ENCODE results near the gene MEIS1. TPM values are rescaled to one million over a fixed set of nuclear protein-coding genes. Genes with fewer than 3 reads are reported as not detected.

The MEIS1 gene
- total and polyA plus RNA-seq, 2 donors (not counting 1 experiment from before 2014, with no cell fraction given): 0.03 TPM; not detected in 1

DNA sequence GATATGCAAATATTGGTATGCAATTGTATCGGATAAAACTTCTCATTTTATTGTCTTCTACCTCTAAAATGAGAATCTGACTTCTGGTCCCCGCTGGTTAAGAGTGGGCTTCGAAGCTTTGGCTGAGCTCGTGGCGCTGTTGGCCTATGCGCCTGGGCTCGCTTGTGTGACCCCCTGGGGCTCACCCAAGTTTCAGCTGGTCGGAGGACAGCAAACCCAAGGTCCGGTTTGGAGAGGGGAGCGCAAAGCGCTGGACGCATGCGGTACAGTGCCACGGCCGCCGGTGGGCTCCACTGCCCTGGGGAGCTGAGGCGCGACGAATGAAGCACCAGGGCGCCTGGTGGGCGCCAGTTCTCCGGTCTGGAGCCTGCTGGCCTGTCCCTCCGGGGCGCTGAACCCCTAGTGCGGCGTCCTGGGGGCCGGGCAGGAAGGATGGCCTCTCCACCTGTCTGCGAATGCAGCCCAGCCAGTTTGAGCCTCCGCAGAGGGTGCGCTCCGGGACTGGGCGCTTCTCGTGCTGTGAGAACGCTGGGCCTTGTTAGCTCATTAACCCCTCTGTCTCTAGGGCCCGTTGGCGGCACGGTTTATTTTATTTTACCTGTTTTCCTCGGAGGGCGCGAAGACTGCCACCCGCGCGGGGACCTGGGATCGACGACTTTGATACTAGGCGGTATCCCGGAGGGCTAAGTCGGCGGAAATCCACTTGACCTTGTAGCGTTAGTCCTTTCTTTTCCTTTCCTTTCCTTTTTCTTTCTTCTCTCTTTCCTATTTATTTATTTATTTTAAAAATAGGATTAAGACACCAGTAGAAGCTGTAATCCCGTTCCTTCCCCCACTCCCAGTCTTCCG is 10.4 kb downstream of the MEIS1 start:
- H3K9me3 Mint-ChIP-seq (ENCODE audit: insufficient read depth): no peaks in the 10 kb centered on the region
- H3K27me3 ChIP-seq (replicated peaks in 1 of 4; ENCODE audit: control extremely low read depth in 1 of 4, control insufficient read depth in 3 of 4, insufficient read depth in 4 of 4, low read length in 3 of 4): peaks cover 0 to 55% (median 33%) of the 10 kb centered on the region in 4 experiments
- no peak overlapping the region for H3K27ac ChIP-seq (ENCODE audit: low read length in 2 of 2)
- TF ChIP-seq EZH2 (IDR thresholded peaks at IDR 0.05; ENCODE audit: borderline replicate concordance, insufficient read depth, low read depth, low read length, poor library complexity, severe bottlenecking): no peak
- TF ChIP-seq CTCF (IDR thresholded peaks at IDR 0.05): no peak
- H3K4me3 ChIP-seq (ENCODE audit: control extremely low read depth in 1 of 5, extremely low read depth in 1 of 5, insufficient read depth in 1 of 5, low read depth in 2 of 5, low read length in 4 of 5): no peak overlapping the region
- POLR2A ChIA-PET: no interaction called here
- WGBS (ENCODE audit: insufficient coverage): 22% methylated on average over 45 of the region's 52 CpGs
- H3K9ac ChIP-seq (ENCODE audit: low read length): no peak overlapping the region
- H3K4me1 ChIP-seq (ENCODE audit: control insufficient read depth in 2 of 2, insufficient read depth in 2 of 2, low read length in 2 of 2): peaks cover 5 to 17% of the 10 kb centered on the region in 2 donors
- H3K9me3 ChIP-seq (ENCODE audit: control extremely low read depth in 1 of 3, control insufficient read depth in 2 of 3, insufficient read depth in 1 of 3, low read length in 2 of 3): peaks cover 0 to 18% (median 0%) of the 10 kb centered on the region in 3 donors
- no peaks in the 10 kb centered on the region for H4K20me1 ChIP-seq (ENCODE audit: control insufficient read depth, insufficient read depth, low read length, poor library complexity, severe bottlenecking)
- no peak for DNase-seq
- peaks cover 60% of the 10 kb centered on the region for H3K27me3 Mint-ChIP-seq
- intact Hi-C loops (cut with micrococcal nuclease): no loop called here
- no peak overlapping the region for H2AFZ ChIP-seq (ENCODE audit: insufficient read depth, low read depth, low read length, poor library complexity, severe bottlenecking)
- peaks cover 3% of the 10 kb centered on the region for H3K4me1 Mint-ChIP-seq
- H3K79me2 ChIP-seq (ENCODE audit: control insufficient read depth, insufficient read depth, low read length): no peaks in the 10 kb centered on the region
- ATAC-seq (ENCODE audit: low read depth): no peak
- H3K4me3 Mint-ChIP-seq: no peak overlapping the region
- peak overlapping the region; percentile 12 for H3K4me2 ChIP-seq (replicated peaks; ENCODE audit: low read depth, low read length, poor library complexity, severe bottlenecking)
- no peaks in the 10 kb centered on the region for H3K36me3 ChIP-seq (replicated peaks in 1 of 2; ENCODE audit: control extremely low read depth in 1 of 2, control insufficient read depth in 1 of 2, extremely low read depth in 1 of 2, insufficient read depth in 2 of 2, low read length in 1 of 2)
- H3K27ac Mint-ChIP-seq: no peak overlapping the region
- CTCF ChIA-PET: no interaction called here

All from B cell (primary cell).